GM18951 (cell line): ENCODE data around the gene LARGE1.

ENCODE experiments used
- POLR2A ChIP-seq: IDR thresholded peaks from 4 replicates; pipeline ENCODE4 v1.6.1; 2011; ENCODE audit warnings: mild to moderate bottlenecking; ENCODE audit not compliant: insufficient read length, insufficient read depth; ENCODE audit errors: extremely low read depth
- in situ Hi-C: fragments of 300-500 bp; cut with MboI; formaldehyde crosslinking; loops from one replicate; pipeline ENCODE4 v1.12.0; 2022; ENCODE audit warnings: low sequenced_read_pairs, mixed read lengths, inconsistent platforms; ENCODE audit not compliant: unreplicated experiment

LARGE1 gene

DNA sequence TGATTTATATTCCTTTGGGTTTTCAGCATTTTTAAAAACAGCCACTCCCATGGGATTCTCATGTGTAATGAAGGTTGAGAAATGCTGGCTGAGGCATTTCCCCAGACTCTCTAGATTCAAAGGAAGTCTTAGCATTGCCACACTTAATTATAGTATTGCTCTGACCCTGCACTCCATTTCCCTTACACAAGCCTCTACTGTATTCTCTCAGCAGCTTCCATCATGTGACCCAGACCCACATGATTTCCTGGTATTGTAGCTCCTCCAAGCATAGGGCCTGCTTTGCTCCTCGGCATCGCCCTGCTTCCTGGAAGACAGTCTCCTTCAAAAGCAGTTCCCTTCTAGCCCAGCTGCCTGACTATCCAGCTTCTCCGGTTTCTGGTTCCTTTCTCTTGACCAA is 261.5 kb downstream of the LARGE1 start:
- no peak for TF ChIP-seq POLR2A
- in situ Hi-C loops = no loop called here

DNA sequence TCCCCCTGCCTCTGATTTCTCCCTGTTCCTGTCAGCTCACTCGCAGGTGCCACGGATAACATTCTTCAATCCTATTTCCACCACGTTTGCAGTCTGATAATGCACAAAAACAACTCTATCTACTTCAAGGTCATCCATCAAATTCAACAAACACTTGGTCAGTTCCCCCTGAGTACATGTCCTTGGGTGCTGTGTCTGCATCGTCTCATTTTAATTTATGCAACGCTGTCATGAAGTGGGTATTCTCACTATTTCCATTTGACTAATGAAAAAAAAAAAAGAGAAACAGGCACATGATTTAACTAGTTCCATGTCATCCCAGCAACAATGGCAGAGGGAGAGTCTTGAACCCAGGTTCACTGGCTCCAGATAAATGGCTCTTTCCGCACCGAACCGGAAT is 262.6 kb downstream of the LARGE1 start:
- in situ Hi-C loops = no loop called here
- no peak for TF ChIP-seq POLR2A

DNA sequence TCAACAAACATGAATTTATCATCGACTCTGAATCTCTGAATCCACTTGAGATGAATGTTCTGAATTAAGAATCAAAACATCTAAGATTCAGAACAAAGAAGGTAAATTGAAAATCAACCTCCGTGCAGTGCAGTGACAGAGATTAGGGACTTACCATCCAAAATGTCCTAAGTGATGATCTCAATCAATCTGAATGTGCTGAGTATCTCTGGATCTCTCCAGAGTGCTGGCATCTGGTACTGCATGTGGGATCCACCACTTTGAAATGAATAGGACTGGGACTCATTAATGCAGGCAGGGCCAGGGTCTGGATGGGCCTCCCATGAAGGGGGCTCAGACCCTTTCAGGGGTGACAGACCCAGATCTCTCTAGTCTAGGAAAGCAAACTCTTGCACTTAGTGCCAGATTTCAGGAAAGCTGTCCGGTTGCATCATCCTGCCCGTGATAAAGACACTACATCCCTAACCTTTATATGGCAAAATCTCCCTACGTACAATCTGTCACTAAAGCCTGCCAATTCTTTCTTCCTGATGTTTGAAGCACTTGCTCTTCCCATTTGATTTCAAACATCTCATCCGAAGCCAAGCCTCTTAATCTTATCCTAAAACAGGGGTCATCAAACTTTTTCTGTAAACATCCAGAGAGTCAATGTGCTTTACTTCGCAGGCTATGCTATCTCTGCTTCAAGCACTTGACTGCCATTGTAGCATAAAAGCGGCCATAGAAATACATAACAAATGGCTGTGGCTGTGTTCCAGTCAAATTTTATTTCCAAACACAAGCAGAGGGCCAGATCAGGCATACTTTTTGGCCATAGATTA is 263.3 kb downstream of the LARGE1 start:
- in situ Hi-C loops = no loop called here
- TF ChIP-seq POLR2A = no peak

DNA sequence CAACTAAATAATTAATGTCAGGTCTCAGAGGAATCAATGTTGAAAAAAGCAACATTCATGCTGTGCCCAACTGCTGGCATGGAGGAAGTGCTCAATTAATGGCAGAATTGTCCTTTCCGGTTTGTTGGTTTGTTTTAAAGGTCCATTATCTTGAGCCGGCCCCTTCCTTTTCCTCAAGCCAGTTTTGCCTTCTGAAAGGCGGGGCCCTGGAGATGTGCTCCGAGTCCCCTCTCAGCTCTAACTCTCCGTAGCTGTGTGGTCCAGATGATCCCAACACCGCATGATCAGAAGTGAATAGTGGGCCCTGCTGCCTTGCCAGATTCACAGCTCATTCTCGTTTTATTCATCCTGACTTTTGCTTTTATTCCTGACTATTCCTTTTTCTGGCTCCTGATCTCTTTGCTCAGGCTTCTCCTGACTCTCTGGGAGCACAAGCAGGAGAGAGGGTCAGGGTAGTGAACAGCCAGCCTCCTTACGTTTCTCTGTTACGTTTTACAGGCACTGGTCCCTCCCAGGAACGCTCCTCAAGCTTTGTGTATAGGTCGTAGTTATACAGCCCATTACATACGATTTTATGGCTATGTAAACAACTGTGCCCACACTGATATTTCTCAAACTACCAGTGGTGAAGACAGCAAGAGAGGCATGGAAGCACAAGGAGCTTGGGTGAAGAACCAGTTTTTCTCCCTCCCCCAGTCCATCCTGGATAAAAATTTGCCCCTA is 265.9 kb downstream of the LARGE1 start:
- in situ Hi-C loops = no loop called here
- no peak for TF ChIP-seq POLR2A

GRCh38 chr22:33653532-33654063 is 266.7 kb downstream of the LARGE1 start:
- TF ChIP-seq POLR2A = no peak
- in situ Hi-C loops = no loop called here

- in situ Hi-C loops = no loop called here
- TF ChIP-seq POLR2A = no peak
These were observed 267.7 kb downstream of the LARGE1 start for GRCh38 chr22:33652615-33653014.

GRCh38 chr22:33650244-33650643 is 270.0 kb downstream of the LARGE1 start:
- no peak for TF ChIP-seq POLR2A
- in situ Hi-C loops = no loop called here

DNA sequence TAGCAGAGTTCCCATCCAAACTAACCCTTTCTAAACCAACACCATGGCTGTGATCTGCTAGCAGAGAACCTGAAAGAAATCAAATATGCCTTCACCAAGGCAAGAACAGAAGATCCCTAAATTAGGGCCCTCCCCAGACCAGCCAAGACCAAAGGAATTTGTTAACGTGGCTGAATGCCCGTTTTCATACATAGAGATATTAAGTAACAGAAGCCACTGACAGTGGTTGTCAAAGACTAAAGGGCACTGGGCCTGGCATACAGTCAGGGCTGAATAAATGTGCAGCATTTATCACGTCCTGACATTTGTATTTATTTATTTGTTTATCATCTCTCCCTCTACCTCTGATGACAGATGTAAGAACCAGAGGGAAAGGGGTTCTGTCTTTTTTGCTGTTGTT is 271.8 kb downstream of the LARGE1 start:
- TF ChIP-seq POLR2A = no peak

DNA sequence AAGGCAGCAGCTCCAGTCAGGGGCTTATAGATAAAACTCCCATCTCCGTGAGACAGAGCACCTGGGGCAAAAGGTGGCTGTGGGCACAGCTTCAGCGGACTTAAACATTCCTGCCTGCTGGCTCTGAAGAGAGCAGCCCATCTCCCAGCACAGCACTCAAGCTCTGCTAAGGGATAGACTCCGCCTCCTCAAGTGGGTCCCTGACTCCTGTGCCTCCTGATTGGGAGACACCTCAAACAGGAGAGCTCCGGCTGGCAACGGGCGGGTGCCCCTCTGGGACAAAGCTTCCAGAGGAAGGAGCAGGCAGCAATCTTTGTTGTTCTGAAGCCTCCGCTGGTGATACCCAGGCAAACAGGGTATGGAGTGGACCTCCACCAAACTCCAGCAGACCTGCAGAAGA is 279.4 kb downstream of the LARGE1 start:
- TF ChIP-seq POLR2A = no peak
- in situ Hi-C loops = no loop called here

More for the DNA sequence above, 271.8 kb downstream of the LARGE1 start:
- in situ Hi-C loops = no loop called here

- in situ Hi-C loops = no loop called here
- no peak for TF ChIP-seq POLR2A
These were observed 280.6 kb downstream of the LARGE1 start for GRCh38 chr22:33639588-33640254.

DNA sequence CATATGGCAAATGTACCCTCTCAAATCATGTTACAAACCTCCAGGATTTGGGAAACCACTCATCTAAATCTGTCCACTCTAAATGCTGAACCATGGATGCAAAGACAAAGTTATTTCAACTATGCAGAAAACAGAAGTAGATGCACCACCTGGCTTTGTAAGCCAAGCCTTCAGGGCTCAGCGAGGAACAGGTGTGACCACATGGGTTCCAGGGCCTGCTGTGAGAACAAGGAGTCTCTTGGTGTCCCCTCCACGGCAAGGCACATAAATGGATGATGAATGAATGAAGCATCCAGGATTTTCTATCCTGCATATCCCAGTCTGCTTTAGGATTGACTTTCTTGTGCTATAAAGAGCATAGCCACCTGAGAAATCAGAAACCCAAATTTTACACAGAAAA is 284.5 kb downstream of the LARGE1 start:
- in situ Hi-C loops = no loop called here
- no peak for TF ChIP-seq POLR2A

DNA sequence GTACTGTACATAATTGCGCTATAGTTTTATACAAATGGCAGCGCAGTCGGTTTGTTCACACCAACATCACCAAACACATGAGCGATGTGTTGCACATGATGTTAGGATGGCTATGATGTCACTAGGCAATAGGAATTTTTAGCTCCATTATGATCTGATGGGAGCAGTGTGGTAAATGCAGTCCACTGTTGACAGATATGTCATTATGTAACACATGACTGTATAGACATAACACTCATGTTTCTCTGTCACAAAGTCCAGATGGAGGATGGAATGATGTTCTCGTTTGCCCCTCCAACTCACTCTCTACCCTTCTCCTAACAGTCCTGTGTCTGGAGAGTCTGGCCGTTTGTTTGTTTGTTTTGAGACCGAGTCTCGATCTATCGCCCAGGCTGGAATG is 288.5 kb downstream of the LARGE1 start:
- TF ChIP-seq POLR2A = no peak

GRCh38 chr22:33625959-33626358 is 294.3 kb downstream of the LARGE1 start:
- in situ Hi-C loops = no loop called here
- TF ChIP-seq POLR2A = no peak

More for the DNA sequence above, 288.5 kb downstream of the LARGE1 start:
- in situ Hi-C loops = no loop called here

DNA sequence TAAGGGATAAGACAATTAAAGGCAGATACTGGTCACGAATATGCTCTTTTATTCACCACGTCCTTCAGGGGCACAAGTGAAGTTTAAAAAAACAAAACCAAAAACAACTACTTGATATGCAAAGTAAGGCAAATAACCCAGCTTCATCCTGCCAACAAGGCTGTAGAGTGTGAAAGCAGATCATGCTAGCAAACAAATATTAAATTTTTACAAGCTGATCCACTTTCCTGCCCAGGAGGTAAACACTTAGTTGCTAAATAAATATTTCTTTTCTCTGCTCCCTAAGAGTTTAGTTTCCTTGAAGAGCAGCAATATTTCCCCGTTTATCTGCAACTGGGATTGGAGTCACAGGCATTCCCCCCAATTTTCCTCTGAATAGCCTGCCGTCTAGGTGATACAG is 300.2 kb downstream of the LARGE1 start:
- in situ Hi-C loops = no loop called here
- no peak for TF ChIP-seq POLR2A

- no peak for TF ChIP-seq POLR2A
- in situ Hi-C loops = no loop called here
These were observed 313.8 kb downstream of the LARGE1 start for GRCh38 chr22:33606504-33606903.
